IMR-90 (cell line): ENCODE measurements around the gene KRT16. TPM values are rescaled to one million over a fixed set of nuclear protein-coding genes. Genes with fewer than 3 reads are reported as not detected.

Experiments used
- ATAC-seq: fragments of 200-7000 bp; cut with Tn5 transposase; 2 replicates; pipeline ENCODE4 v1.9.1; 2020; ENCODE audit warnings: low read depth, mild to moderate bottlenecking, moderate library complexity
- BruUV-seq: library from RNA; stranded (reverse); fragments of 400-500 nt; replicated peaks from 2 replicates; lab custom pipeline; 2021; lab: Mats Ljungman, UMichigan
- CTCF ChIA-PET: fragments of 300-600 bp; formaldehyde crosslinking; extraction: SDS; loops from one replicate; lab custom pipeline; 2021; ENCODE audit warnings: antibody characterized with exemption; lab: Yijun Ruan, JAX
- POLR2A ChIA-PET: fragments of 300-600 bp; sonication (Branson Sonifier 250); formaldehyde crosslinking; loops from one replicate; lab custom pipeline; 2022; ENCODE audit warnings: antibody characterized with exemption; ENCODE audit not compliant: unreplicated experiment; lab: Charles Lee
- DNase-seq: peaks from one replicate; pipeline ENCODE4 v3.0.0; 2013
- H2AFZ ChIP-seq: replicated peaks from 2 replicates; pipeline ENCODE3; 2013; ENCODE audit warnings: low read length, mild to moderate bottlenecking; ENCODE audit not compliant: poor library complexity
- H2AK5ac ChIP-seq: 2 replicates; pipeline ENCODE4 v1.6.1; 2013; ENCODE audit warnings: low read depth, low read length, inconsistent platforms
- H2AK9ac ChIP-seq: replicated peaks from 2 replicates; pipeline ENCODE3; 2013; ENCODE audit warnings: mild to moderate bottlenecking, low read depth, low read length, moderate library complexity; ENCODE audit not compliant: poor library complexity
- H2BK120ac ChIP-seq: 2 replicates; pipeline ENCODE4 v1.6.1; 2013; ENCODE audit warnings: low read depth, low read length, inconsistent platforms
- H2BK15ac ChIP-seq: 3 replicates; pipeline ENCODE4 v1.6.1; 2013; ENCODE audit warnings: low read depth, low read length, inconsistent platforms
- H2BK20ac ChIP-seq: 2 replicates; pipeline ENCODE4 v1.6.1; 2013; ENCODE audit warnings: low read depth, mild to moderate bottlenecking, inconsistent platforms, low read length, moderate library complexity
- H2BK5ac ChIP-seq: 2 replicates; pipeline ENCODE4 v1.6.1; 2013; ENCODE audit warnings: mild to moderate bottlenecking, low read depth, low read length, inconsistent platforms; ENCODE audit not compliant: poor library complexity, severe bottlenecking
- H3K14ac ChIP-seq: replicated peaks from 2 replicates; pipeline ENCODE4 v1.6.1; 2013; ENCODE audit warnings: low read depth, low read length, inconsistent platforms
- H3K18ac ChIP-seq: 2 replicates; pipeline ENCODE4 v1.6.1; 2013; ENCODE audit warnings: low read depth, low read length, control low read depth
- H3K23ac ChIP-seq: 2 replicates; pipeline ENCODE4 v1.6.1; 2013; ENCODE audit warnings: low read depth, low read length, inconsistent platforms
- H3K27ac ChIP-seq: 2 replicates; pipeline ENCODE4 v1.5.1; 2013; ENCODE audit warnings: mild to moderate bottlenecking, control low read depth, low read length; ENCODE audit not compliant: insufficient read depth
- H3K27me3 ChIP-seq: 2 replicates; pipeline ENCODE4 v1.6.1; 2013; ENCODE audit warnings: low read length; ENCODE audit not compliant: control insufficient read depth, insufficient read depth
- H3K36me3 ChIP-seq: 2 replicates; pipeline ENCODE4 v1.6.1; 2013; ENCODE audit warnings: low read length, mixed read lengths; ENCODE audit not compliant: control insufficient read depth, insufficient read depth
- H3K4ac ChIP-seq: 2 replicates; pipeline ENCODE4 v1.6.1; 2013; ENCODE audit warnings: low read depth, low read length, inconsistent platforms
- H3K4me1 ChIP-seq: 2 replicates; pipeline ENCODE4 v1.6.1; 2013; ENCODE audit warnings: low read length, mixed read lengths; ENCODE audit not compliant: control insufficient read depth, insufficient read depth
- H3K4me2 ChIP-seq: 2 replicates; pipeline ENCODE4 v1.6.1; 2013; ENCODE audit warnings: low read depth, mild to moderate bottlenecking, control low read depth, low read length, moderate library complexity
- H3K4me3 ChIP-seq: 2 replicates; pipeline ENCODE4 v1.5.1; 2013; ENCODE audit warnings: low read depth, mild to moderate bottlenecking, control low read depth, low read length, moderate library complexity; ENCODE audit not compliant: insufficient read depth
- H3K56ac ChIP-seq: 2 replicates; pipeline ENCODE4 v1.6.1; 2013; ENCODE audit warnings: low read length, inconsistent platforms; ENCODE audit not compliant: insufficient read depth; ENCODE audit errors: extremely low read depth
- H3K79me1 ChIP-seq, 2 experiments: 2 replicates each; pipeline ENCODE4 v1.6.1; 2013; ENCODE audit warnings: low read length in 2 of 2, inconsistent platforms in 1 of 2, low read depth in 1 of 2
- H3K9ac ChIP-seq: 2 replicates; pipeline ENCODE4 v1.6.1; 2013; ENCODE audit warnings: low read depth, low read length, control low read depth
- H3K9me1 ChIP-seq: 2 replicates; pipeline ENCODE4 v1.6.1; 2013; ENCODE audit warnings: low read length, inconsistent platforms; ENCODE audit not compliant: insufficient read depth
- H3K9me3 ChIP-seq: 2 replicates; pipeline ENCODE4 v1.6.1; 2013; ENCODE audit warnings: low read length; ENCODE audit not compliant: control insufficient read depth, insufficient read depth
- H4K20me1 ChIP-seq: 2 replicates; pipeline ENCODE4 v1.6.1; 2013; ENCODE audit warnings: low read length, inconsistent platforms; ENCODE audit not compliant: insufficient read depth
- H4K5ac ChIP-seq: 2 replicates; pipeline ENCODE4 v1.6.1; 2013; ENCODE audit warnings: mild to moderate bottlenecking, low read depth, low read length, control low read depth
- H4K8ac ChIP-seq, 2 experiments: 2 replicates each; pipeline ENCODE4 v1.6.1; 2013; ENCODE audit warnings: low read depth in 2 of 2, low read length in 2 of 2, control low read depth in 1 of 2, inconsistent platforms in 1 of 2
- H4K91ac ChIP-seq: 2 replicates; pipeline ENCODE4 v1.6.1; 2013; ENCODE audit warnings: low read depth, low read length, inconsistent platforms; ENCODE audit not compliant: insufficient read depth
- BHLHE40 ChIP-seq: fragments of 150-350 bp; IDR thresholded peaks from 2 replicates; pipeline ENCODE4 v1.6.1; 2016; ENCODE audit warnings: mild to moderate bottlenecking, low read depth, low read length
- CEBPB ChIP-seq: IDR thresholded peaks from 2 replicates; pipeline ENCODE4 v1.6.1; 2012; ENCODE audit warnings: low read depth, low read length, improper control_type of control experiment
- CHD1 ChIP-seq: IDR thresholded peaks from 2 replicates; pipeline ENCODE4 v1.6.1; 2012; ENCODE audit warnings: low read depth, low read length, improper control_type of control experiment
- FOS ChIP-seq: fragments of 150-350 bp; IDR thresholded peaks from 2 replicates; pipeline ENCODE4 v1.6.1; 2016; ENCODE audit warnings: low read depth, low read length
- MAZ ChIP-seq: IDR thresholded peaks from 2 replicates; pipeline ENCODE4 v1.6.1; 2012; ENCODE audit warnings: low read depth, mild to moderate bottlenecking, low read length, improper control_type of control experiment, moderate library complexity, borderline replicate concordance
- MXI1 ChIP-seq: IDR thresholded peaks from 2 replicates; pipeline ENCODE4 v1.6.1; 2012; ENCODE audit warnings: low read depth, mild to moderate bottlenecking, low read length, moderate library complexity, borderline replicate concordance
- POLR2A ChIP-seq: IDR thresholded peaks from 2 replicates; pipeline ENCODE4 v1.6.1; 2012; ENCODE audit warnings: mild to moderate bottlenecking, low read depth, low read length
- RAD21 ChIP-seq: IDR thresholded peaks from 2 replicates; pipeline ENCODE4 v1.6.1; 2012; ENCODE audit warnings: low read length, improper control_type of control experiment
- RCOR1 ChIP-seq: IDR thresholded peaks from 2 replicates; pipeline ENCODE4 v1.6.1; 2012; ENCODE audit warnings: mild to moderate bottlenecking, low read length, improper control_type of control experiment; ENCODE audit not compliant: insufficient replicate concordance
- RFX5 ChIP-seq: IDR thresholded peaks from 2 replicates; pipeline ENCODE4 v1.8.0; 2012; ENCODE audit warnings: low read depth, mild to moderate bottlenecking, low read length, moderate library complexity
- SMC3 ChIP-seq: fragments of 150-350 bp; IDR thresholded peaks from 2 replicates; pipeline ENCODE4 v1.6.1; 2016; ENCODE audit warnings: low read depth, mild to moderate bottlenecking, antibody characterized with exemption, low read length, moderate library complexity
- WGBS, 2 experiments: methylation state at CpG; one replicate each; pipeline versions ENCODE4 v1.1.5 to v1.1.7; 2013; ENCODE audit warnings: missing lambda C conversion rate in 2 of 2; ENCODE audit not compliant: insufficient read length in 1 of 2; ENCODE audit errors: extremely low coverage in 2 of 2; 5-methylcytosine and 5-hydroxymethylcytosine counted together
- dilution Hi-C: fragments of 300-500 bp; cut with HindIII; formaldehyde crosslinking; loops from one replicate; pipeline ENCODE4 v1.14.3; 2018; ENCODE audit warnings: low sequenced_read_pairs; ENCODE audit not compliant: unreplicated experiment
- in situ Hi-C: fragments of 300-500 bp; cut with MboI; formaldehyde crosslinking; loops from 3 replicates; pipeline ENCODE4 v1.14.3; 2019; ENCODE audit warnings: low sequenced_read_pairs, inconsistent platforms, mixed read lengths
- intact Hi-C: fragments of 100-400 bp; cut with micrococcal nuclease; formaldehyde crosslinking; loops from 2 replicates; pipeline ENCODE4 v1.10.0; 2022
- polyA plus RNA-seq, 3 experiments: library from polyadenylated mRNA; depleted of rRNA; stranded (reverse); fragments of >200 nt; gene quantifications; 2 replicates each; pipeline ENCODE4 v1.2.3, GENCODE V29; 2012; ENCODE audit warnings: low replicate concordance in 1 of 3
- total RNA-seq: library from RNA; depleted of rRNA; stranded (reverse); fragments of >200 nt; gene quantifications from 2 replicates; pipeline ENCODE4 v1.2.3, GENCODE V29; 2012
- TF ChIP-seq, protein P1 (sequence below): fragments of 150-350 bp; IDR thresholded peaks from 2 replicates; pipeline ENCODE4 v1.6.1; 2017; ENCODE audit warnings: mild to moderate bottlenecking, antibody characterized with exemption, low read length, low read depth

Gene KRT16
- total and polyA plus RNA-seq, 2 of the 4 experiments (the other 2 are of a cell fraction) = not detected

DNA sequence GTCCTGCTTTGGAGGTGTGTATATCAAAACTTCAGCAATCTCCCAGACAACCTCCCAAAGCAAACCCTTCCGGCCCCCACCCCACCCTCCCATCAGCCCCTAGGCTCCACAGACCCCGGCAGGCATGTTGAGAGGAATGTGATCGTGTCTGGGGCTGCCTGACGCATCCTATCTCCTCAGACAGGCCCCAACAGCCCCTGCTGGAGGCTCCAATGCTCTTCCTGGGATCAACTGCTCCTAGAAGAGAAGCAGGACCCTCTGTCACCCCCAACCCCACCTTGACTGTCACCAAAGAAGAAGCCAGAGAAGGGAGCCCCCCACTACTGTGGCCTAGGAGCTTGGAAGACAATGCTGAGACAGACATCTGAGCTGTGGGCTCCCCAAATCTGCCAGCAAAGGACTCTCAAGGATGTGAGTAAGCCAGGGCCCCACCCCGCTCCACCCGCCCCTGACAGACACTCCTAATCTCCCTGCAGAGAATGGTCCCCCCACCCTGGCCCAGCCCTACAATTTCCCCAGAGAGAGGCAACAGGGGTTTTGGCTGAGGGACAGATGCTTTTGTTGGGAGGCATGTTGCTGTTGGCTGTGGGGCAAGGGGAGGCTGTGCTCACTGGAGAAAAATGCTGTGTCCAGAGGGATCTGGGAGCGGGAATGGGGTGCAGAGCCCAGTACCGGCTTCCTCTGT is 24.3 kb downstream of the KRT16 start:
- H3K4me3 ChIP-seq = no peak overlapping the region
- no peak overlapping the region for H4K5ac ChIP-seq
- no peak overlapping the region for H4K91ac ChIP-seq
- H2AK9ac ChIP-seq = no peak overlapping the region
- no peak for DNase-seq
- H2BK120ac ChIP-seq = no peak overlapping the region
- H3K9me3 ChIP-seq = no peaks in the 10 kb centered on the region
- no peak overlapping the region for H3K23ac ChIP-seq
- H3K9ac ChIP-seq = no peak overlapping the region
- dilution Hi-C loops (no loop called here), intact Hi-C loops (no loop called here), in situ Hi-C loops (no loop called here)
- no peak overlapping the region for H2BK15ac ChIP-seq
- no peak overlapping the region for H3K18ac ChIP-seq
- ATAC-seq = no peak
- no peaks in the 10 kb centered on the region for H3K9me1 ChIP-seq
- no peaks in the 10 kb centered on the region for H3K79me1 ChIP-seq
- no peaks in the 10 kb centered on the region for H4K20me1 ChIP-seq
- no TSS peak for BruUV-seq
- H3K4ac ChIP-seq = no peak overlapping the region
- H3K56ac ChIP-seq = no peak overlapping the region
- H3K4me1 ChIP-seq = no peaks in the 10 kb centered on the region
- TF ChIP-seq, protein P1, sequence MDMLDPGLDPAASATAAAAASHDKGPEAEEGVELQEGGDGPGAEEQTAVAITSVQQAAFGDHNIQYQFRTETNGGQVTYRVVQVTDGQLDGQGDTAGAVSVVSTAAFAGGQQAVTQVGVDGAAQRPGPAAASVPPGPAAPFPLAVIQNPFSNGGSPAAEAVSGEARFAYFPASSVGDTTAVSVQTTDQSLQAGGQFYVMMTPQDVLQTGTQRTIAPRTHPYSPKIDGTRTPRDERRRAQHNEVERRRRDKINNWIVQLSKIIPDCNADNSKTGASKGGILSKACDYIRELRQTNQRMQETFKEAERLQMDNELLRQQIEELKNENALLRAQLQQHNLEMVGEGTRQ = no peak
- TF ChIP-seq POLR2A (no peak), MXI1 (no peak), RFX5 (no peak), FOS (no peak), SMC3 (no peak), BHLHE40 (no peak), MAZ (no peak), CEBPB (no peak), RCOR1 (no peak), RAD21 (no peak), CHD1 (no peak)
- no peak overlapping the region for H2AK5ac ChIP-seq
- H2BK5ac ChIP-seq = no peak overlapping the region
- H3K27me3 ChIP-seq = peaks cover 53% of the 10 kb centered on the region
- ChIA-PET POLR2A (no interaction called here), CTCF (no interaction called here)
- H3K4me2 ChIP-seq = no peak overlapping the region
- no peak overlapping the region for H2BK20ac ChIP-seq
- H3K14ac ChIP-seq = no peak overlapping the region
- no CpG with 5 or more reads among the region's 8 CpGs for WGBS, 2 experiments
- H2AFZ ChIP-seq = no peak overlapping the region
- H3K27ac ChIP-seq = no peak overlapping the region
- H3K36me3 ChIP-seq = no peaks in the 10 kb centered on the region
- H4K8ac ChIP-seq = no peak overlapping the region
